GM13977 (cell line): ENCODE data around the gene DDX3X.

Experiments
- DNase-seq: peaks from one replicate; pipeline ENCODE4 v3.0.0; 2012; ENCODE audit warnings: low spot score
- in situ Hi-C: fragments of 300-500 bp; cut with MboI; formaldehyde crosslinking; loops from one replicate; pipeline ENCODE4 v1.12.0; 2022; ENCODE audit warnings: low sequenced_read_pairs, low pct_unique_long_range_greater_than_20kb, mixed read lengths, inconsistent platforms; ENCODE audit not compliant: unreplicated experiment
- TF ChIP-seq, protein P1 (sequence below): IDR thresholded peaks from 2 replicates; pipeline ENCODE4 v1.5.1; 2012; ENCODE audit warnings: mild to moderate bottlenecking, control low read depth; ENCODE audit not compliant: insufficient read depth; ENCODE audit errors: extremely low read depth, missing control alignments

The DDX3X gene

DNA sequence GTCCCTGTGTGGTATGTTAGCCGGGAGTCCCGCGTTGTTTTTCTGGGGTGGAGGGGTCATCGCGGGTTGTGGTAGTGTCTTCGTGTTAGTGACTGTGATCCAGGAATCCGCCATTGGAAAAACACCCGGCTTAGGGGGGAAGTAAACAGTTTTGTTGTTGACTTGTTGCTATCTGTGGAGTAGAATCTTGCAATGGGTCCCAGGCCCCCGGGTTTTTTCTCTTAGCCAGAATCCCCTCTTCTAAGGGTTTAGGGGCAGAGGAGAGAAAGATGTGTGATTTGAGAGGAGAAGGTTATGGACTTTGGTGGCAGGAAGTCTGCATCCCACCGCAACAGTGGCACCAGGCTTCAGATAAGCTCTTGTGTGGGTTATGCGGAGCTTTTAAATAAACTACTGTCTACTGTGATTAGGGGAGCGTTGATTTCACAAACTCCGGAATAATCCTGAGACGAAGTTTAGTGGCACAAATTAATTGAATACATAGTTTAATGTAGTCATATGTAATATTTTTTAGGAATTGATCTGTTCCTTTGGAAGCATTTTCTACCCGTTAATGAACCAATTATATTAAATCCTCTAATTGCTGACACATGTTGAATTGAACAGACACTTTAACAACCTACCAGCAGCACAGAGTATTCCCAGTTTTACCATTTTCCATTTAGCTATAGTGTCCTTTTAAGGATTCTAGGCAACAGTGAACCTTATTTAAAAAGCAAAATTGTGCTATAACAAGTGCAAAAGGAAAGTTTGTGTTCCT, 1.4 kb downstream of the DDX3X start:
- in situ Hi-C loops: no loop called here
- no peak for DNase-seq
- TF ChIP-seq, protein P1, sequence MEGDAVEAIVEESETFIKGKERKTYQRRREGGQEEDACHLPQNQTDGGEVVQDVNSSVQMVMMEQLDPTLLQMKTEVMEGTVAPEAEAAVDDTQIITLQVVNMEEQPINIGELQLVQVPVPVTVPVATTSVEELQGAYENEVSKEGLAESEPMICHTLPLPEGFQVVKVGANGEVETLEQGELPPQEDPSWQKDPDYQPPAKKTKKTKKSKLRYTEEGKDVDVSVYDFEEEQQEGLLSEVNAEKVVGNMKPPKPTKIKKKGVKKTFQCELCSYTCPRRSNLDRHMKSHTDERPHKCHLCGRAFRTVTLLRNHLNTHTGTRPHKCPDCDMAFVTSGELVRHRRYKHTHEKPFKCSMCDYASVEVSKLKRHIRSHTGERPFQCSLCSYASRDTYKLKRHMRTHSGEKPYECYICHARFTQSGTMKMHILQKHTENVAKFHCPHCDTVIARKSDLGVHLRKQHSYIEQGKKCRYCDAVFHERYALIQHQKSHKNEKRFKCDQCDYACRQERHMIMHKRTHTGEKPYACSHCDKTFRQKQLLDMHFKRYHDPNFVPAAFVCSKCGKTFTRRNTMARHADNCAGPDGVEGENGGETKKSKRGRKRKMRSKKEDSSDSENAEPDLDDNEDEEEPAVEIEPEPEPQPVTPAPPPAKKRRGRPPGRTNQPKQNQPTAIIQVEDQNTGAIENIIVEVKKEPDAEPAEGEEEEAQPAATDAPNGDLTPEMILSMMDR: no peak

DNA sequence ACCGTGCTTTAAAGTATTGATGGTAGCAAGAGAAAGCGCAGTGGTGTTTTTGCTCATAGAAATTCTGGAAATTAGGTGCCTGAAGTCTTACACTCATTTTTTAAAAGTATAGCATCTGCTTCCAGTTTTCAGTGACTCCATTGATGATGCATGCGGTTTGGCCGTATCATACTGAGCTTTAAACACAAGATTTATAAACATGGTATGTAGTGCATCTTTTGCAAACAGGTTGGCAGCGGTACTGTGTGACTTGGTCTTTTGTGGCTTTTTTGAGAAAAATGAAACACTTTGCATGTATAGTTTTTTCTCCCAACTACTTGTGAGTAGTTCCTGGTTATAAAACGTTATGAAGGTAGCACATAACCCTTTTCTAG, 2.0 kb downstream of the DDX3X start:
- TF ChIP-seq, protein P1: no peak
- in situ Hi-C loops: no loop called here
- no peak for DNase-seq

DNA sequence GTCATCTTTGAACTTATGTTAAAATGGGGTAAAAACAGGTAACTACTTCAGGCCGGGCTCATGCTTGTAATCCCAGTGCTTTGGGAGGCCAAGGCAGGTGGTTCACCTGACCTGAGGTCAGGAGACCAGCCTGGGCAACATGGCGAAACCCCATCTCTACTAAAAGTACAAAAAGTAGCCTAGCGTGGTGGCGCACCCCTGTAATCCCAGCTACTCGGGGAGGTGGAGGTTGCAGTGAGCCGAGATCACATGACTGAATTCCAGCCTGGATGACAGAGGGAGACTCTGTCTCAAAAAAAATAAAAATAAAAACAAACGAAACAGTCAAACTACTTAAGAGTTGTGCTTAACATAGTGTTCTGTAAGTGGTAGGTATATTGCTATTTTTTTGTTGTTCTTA, 2.5 kb downstream of the DDX3X start:
- TF ChIP-seq, protein P1: no peak
- DNase-seq: no peak
- in situ Hi-C loops: no loop called here

DNA sequence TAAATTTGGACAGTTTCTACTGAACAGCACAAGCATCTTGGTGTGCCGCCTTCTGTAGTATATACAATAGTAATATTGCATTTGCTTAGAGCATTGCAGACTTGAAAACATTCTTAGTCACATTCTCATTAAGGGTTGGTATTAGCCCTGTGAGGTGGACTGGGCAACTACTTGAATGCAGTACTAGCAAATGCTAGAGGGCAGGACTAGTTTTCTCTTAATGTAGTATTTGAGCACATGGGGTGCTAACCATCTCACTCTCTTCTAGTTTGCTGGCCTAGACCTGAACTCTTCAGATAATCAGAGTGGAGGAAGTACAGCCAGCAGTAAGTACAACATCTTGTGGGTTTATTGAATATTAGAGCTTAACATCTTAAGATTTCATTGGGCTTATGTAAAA, 3.2 kb downstream of the DDX3X start:
- no peak for DNase-seq
- TF ChIP-seq, protein P1: no peak
- in situ Hi-C loops: no loop called here

DNA sequence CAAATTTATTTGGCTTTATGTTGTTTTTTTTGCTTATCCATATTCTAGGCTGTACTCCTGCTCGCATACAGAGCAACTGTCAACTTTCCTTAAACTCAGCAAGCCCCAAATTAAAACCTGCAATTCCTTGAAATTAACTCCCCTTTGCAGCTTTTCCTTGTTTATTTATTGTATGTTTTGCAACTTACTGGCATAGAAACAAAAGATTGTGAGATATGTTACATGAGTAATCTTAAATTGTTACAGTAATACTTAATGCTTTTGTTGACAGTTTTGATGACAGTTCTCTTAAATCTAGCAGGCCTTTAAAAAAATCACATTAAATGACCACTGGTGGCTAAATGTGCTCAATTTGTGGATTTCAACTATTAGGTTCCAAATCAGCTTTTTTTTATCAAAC, 4.5 kb downstream of the DDX3X start:
- no peak for DNase-seq
- in situ Hi-C loops: no loop called here
- TF ChIP-seq, protein P1: no peak

DNA sequence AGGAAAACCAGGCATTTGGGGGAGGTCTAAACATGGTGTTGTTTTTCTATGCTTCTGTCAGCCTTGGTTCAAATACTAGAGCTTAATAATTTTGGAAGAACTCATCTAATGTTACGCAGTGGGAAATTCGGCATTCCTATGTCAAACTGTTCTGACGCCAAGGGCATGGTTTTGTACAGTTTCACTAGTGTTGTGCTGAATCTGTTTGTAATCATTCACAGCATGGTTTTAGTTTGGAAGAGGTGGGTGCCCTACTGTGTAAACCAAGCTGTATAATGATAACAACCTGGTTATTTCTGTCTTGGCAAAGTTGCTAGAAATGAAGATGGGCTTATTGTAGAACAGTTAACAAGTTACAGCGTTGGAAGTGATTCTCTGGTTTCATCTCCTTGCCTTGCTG, 5.2 kb downstream of the DDX3X start:
- no peak for DNase-seq
- in situ Hi-C loops: no loop called here
- TF ChIP-seq, protein P1: no peak

DNA sequence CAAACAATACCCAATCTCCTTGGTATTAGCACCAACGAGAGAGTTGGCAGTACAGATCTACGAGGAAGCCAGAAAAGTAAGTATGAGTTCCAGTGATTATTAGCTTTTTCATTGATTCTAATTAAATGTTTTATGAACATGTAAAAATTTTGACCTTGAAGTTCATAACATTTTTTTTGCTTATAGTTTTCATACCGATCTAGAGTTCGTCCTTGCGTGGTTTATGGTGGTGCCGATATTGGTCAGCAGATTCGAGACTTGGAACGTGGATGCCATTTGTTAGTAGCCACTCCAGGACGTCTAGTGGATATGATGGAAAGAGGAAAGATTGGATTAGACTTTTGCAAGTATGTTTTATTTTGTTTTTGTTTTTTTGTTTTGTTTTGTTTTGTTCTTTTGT, 10.1 kb downstream of the DDX3X start:
- in situ Hi-C loops: no loop called here
- no peak for DNase-seq
- TF ChIP-seq, protein P1: no peak
